ENCODE data around the gene TSSK6.

Gene TSSK6

GRCh38 chr19:19493841-19494546 is 21.4 kb downstream of the TSSK6 start:
- peaks cover 25% of the 10 kb centered on the region for H3K36me3 Mint-ChIP-seq (ENCODE audit: low read depth)
- H3K27ac Mint-ChIP-seq, result no peak overlapping the region
- no peaks in the 10 kb centered on the region for H3K9me3 Mint-ChIP-seq
- ATAC-seq, result no peak
- H3K27me3 Mint-ChIP-seq, result no peaks in the 10 kb centered on the region
- no peak overlapping the region for H3K4me3 Mint-ChIP-seq
- DNase-seq, result no peak
- H3K4me1 Mint-ChIP-seq, result peaks cover 28% of the 10 kb centered on the region

DNA sequence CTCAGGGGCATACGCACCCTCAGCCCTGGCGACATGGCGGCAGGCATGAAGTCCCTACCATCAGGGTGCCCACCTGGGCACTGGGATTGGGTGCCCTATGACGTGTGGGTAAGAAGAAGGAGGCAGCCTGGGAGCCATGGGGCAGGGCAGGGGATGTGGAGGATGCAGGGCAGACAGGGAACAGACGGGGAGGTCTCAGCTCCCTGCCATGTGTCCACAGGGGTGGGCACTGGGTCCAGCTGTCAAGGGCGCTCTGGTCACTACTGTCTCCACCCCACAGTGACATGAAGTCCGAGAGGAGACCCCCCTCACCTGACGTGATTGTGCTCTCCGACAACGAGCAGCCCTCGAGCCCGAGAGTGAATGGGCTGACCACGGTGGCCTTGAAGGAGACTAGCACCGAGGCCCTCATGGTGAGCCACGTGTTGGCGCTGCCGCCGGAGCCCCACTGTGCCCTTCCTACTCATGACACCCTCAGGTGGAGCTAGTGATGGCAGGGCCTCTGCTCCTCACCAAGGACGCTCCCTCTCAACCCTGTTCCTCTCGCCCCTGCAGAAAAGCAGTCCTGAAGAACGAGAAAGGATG is 23.2 kb downstream of the TSSK6 start:
- DNase-seq, result no peak
- Mint-ChIP-seq H3K4me1 (peaks cover 45% of the 10 kb centered on the region), H3K9me3 (no peaks in the 10 kb centered on the region), H3K36me3 (ENCODE audit: low read depth) (peaks cover 24% of the 10 kb centered on the region), H3K4me3 (no peak overlapping the region), H3K27me3 (no peaks in the 10 kb centered on the region), H3K27ac (no peak overlapping the region)
- ATAC-seq, result no peak

DNA sequence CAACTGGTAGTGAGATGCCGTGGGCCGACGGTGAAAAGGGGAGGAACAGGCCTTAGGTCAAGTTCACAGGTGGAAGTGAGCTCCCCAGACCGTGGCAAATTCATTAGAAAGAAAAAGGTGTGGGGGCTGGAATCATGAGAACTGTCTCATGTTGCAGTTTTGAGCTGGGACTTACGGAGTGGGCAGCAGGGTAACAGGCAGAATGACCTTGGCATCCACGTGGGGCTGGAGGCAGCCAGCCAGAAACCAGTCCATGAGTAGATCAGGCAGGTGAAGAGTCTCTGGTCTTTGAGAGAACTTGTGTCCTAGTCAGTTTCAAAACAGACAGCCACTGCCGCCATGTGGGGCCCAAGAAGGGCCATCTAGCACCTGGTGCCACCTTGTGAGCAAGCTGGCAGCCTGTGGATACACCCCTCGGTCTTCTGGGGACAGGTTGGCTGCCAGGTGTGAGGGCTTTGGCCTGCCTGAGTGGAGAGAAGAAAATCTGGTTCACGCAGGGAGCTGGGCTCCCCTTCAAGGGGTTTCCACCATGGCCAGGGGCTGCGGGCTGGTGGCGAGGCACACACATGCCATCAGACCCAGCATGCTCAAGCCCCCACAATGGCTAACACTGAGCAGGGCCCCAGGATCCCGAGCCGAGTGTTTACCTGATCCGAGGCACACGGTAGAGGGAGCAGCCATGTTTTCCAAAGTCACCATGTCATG is 23.9 kb downstream of the TSSK6 start:
- H3K36me3 Mint-ChIP-seq (ENCODE audit: low read depth), result peaks cover 20% of the 10 kb centered on the region
- H3K27me3 Mint-ChIP-seq, result no peaks in the 10 kb centered on the region
- DNase-seq, result no peak
- peaks cover 48% of the 10 kb centered on the region for H3K4me1 Mint-ChIP-seq
- no peak overlapping the region for H3K27ac Mint-ChIP-seq
- no peak overlapping the region for H3K4me3 Mint-ChIP-seq
- ATAC-seq, result no peak
- H3K9me3 Mint-ChIP-seq, result no peaks in the 10 kb centered on the region

- H3K27ac Mint-ChIP-seq, result peak overlapping the region; percentile 86
- ATAC-seq (no peak), DNase-seq (peak; percentile 82)
- H3K4me3 Mint-ChIP-seq, result no peak overlapping the region
- H3K36me3 Mint-ChIP-seq (ENCODE audit: low read depth), result peaks cover 18% of the 10 kb centered on the region
- H3K27me3 Mint-ChIP-seq, result no peaks in the 10 kb centered on the region
- H3K4me1 Mint-ChIP-seq, result peaks cover 58% of the 10 kb centered on the region
- no peaks in the 10 kb centered on the region for H3K9me3 Mint-ChIP-seq
These were observed 25.0 kb downstream of the TSSK6 start for GRCh38 chr19:19490214-19490968.

DNA sequence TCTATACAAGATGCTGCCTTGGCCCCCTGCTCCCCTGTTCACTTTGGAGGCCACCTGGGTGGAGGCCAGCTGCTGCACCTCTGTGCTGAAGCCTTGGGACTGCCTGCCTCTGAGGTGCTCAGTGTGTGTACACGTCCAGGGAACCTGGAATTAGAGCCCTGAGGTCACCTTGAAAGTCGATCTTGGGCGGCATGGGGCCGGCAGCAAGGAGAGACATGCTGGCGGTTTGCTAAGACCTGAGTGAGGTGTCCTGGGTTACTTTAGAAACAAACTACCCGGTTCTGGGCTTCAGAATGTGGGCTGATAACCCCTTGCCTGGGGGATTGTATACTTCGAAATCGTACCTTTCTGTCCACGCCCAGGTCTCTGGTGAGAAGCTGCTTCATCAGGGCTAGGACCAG is 25.5 kb downstream of the TSSK6 start:
- no peak for DNase-seq
- Mint-ChIP-seq H3K4me1 (peaks cover 62% of the 10 kb centered on the region), H3K27me3 (no peaks in the 10 kb centered on the region), H3K4me3 (peak overlapping the region; percentile 46), H3K9me3 (no peaks in the 10 kb centered on the region), H3K27ac (peak overlapping the region; percentile 86), H3K36me3 (ENCODE audit: low read depth) (peaks cover 18% of the 10 kb centered on the region)
- no peak for ATAC-seq

- H3K27me3 Mint-ChIP-seq, result no peaks in the 10 kb centered on the region
- DNase-seq (peak; percentile 77), ATAC-seq (peak; percentile 88)
- H3K27ac Mint-ChIP-seq, result peak overlapping the region; percentile 86
- H3K4me1 Mint-ChIP-seq, result peaks cover 57% of the 10 kb centered on the region
- H3K9me3 Mint-ChIP-seq, result no peaks in the 10 kb centered on the region
- peaks cover 18% of the 10 kb centered on the region for H3K36me3 Mint-ChIP-seq (ENCODE audit: low read depth)
- H3K4me3 Mint-ChIP-seq, result peak overlapping the region; percentile 46
These were observed 26.3 kb downstream of the TSSK6 start for GRCh38 chr19:19488875-19489690.

GRCh38 chr19:19487950-19488874 is 27.1 kb downstream of the TSSK6 start:
- no peaks in the 10 kb centered on the region for H3K27me3 Mint-ChIP-seq
- ATAC-seq (no peak), DNase-seq (no peak)
- no peaks in the 10 kb centered on the region for H3K9me3 Mint-ChIP-seq
- peaks cover 13% of the 10 kb centered on the region for H3K36me3 Mint-ChIP-seq (ENCODE audit: low read depth)
- H3K4me1 Mint-ChIP-seq, result peaks cover 56% of the 10 kb centered on the region
- H3K27ac Mint-ChIP-seq, result peak overlapping the region; percentile 86
- no peak overlapping the region for H3K4me3 Mint-ChIP-seq

DNA sequence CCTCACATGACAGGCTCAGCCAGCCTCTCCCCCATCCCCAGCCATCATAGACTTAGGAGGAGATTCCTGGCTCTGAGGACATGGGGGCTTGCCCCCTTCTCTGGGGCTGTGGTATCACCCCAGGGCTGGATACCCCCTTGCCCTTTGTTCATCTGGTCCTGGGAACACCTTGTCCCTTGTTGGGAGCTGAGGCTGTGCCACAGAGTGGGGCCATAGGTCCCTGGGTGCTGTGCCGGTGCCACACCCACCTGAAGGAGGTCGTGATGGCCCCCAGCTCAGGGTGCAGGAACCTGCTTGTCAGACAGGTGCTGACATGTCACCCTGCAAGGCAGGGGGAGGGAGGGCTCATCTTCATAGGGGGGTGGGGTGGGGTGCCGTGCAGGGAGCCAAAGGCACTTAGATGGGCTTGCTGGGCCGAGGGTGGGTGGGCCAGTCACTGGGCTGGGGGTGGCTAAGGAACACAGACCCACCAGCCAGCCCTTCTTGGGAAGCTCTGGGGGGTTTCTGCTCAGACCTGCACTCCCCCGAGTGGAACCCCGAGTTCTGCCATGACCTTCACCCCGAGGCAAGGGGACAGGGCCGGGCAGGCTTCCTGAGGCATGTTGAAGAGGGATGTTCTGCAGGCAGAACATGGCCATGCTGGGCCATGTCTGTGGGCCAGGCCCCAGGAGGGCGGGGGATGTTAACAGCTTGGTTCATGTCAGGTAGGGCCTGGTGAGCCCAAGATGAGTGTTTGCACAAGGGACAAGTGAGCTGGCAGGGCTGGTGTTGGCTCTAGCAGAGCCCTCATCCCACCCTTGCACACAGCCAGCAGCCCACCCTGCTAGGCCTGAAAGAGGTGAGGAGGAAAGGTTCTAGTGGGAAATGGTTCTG is 28.0 kb downstream of the TSSK6 start:
- Mint-ChIP-seq H3K36me3 (ENCODE audit: low read depth) (peaks cover 14% of the 10 kb centered on the region), H3K27me3 (no peaks in the 10 kb centered on the region), H3K9me3 (no peaks in the 10 kb centered on the region), H3K27ac (peak overlapping the region; percentile 86), H3K4me1 (peaks cover 62% of the 10 kb centered on the region), H3K4me3 (no peak overlapping the region)
- ATAC-seq (no peak), DNase-seq (no peak)

DNA sequence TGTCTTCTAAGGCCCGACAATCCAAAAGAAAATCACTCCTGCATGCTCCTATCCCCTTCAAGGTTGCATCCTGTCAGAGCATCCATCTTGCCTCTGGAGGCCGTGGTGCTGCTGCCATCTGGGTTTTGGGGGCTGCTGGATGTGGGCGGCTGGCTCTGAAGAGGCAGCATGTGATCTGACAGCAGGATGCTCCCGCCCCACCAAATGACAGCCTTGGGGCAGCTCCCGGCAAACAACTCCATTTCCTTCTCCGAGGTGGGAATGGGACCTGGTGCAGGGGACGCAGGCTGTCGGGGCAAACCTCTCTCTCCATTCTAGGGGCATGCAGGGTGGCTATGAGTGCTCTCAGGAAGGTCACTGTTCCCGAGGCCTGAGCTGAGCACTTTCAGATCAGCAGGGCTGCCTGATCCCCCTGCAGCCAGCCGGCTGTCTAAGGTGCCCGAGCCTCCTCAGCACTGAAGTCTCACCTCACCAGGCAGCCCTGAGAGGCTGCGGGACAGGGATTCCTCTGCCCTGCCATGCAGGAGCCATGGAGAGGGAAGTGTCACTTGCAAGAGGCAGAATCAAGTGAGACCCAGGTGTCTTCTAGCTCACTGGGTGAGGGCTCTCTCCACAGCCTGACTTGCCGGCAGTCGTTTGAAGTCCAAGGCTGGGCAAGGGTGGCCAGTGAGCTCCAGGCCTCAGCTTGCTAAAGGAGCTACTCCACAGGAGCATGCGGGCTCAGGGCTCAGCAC is 28.8 kb downstream of the TSSK6 start:
- no peak overlapping the region for H3K4me3 Mint-ChIP-seq
- no peaks in the 10 kb centered on the region for H3K27me3 Mint-ChIP-seq
- ATAC-seq (no peak), DNase-seq (no peak)
- peaks cover 64% of the 10 kb centered on the region for H3K4me1 Mint-ChIP-seq
- H3K9me3 Mint-ChIP-seq, result no peaks in the 10 kb centered on the region
- H3K27ac Mint-ChIP-seq, result peak overlapping the region; percentile 35
- H3K36me3 Mint-ChIP-seq (ENCODE audit: low read depth), result peaks cover 14% of the 10 kb centered on the region

DNA sequence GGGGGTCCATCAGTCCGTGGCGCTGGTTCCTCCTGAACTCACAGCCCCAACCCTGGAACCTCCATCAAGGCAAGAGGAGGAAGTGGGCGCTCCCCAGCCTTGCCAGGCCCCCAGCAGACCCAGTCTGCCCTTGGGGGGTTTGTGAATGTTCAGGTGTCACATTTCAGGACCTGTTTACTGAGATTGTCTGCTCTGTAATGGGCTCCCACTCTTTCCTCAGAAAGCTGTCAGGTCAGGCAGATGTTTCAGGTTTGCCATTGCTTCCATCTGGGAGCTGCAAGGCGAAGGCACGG is 29.4 kb downstream of the TSSK6 start:
- no peak for ATAC-seq
- no peaks in the 10 kb centered on the region for H3K27me3 Mint-ChIP-seq
- H3K27ac Mint-ChIP-seq, result peak overlapping the region; percentile 46
- H3K36me3 Mint-ChIP-seq (ENCODE audit: low read depth), result peaks cover 14% of the 10 kb centered on the region
- no peaks in the 10 kb centered on the region for H3K9me3 Mint-ChIP-seq
- peaks cover 67% of the 10 kb centered on the region for H3K4me1 Mint-ChIP-seq
- no peak overlapping the region for H3K4me3 Mint-ChIP-seq
- DNase-seq, result no peak

DNA sequence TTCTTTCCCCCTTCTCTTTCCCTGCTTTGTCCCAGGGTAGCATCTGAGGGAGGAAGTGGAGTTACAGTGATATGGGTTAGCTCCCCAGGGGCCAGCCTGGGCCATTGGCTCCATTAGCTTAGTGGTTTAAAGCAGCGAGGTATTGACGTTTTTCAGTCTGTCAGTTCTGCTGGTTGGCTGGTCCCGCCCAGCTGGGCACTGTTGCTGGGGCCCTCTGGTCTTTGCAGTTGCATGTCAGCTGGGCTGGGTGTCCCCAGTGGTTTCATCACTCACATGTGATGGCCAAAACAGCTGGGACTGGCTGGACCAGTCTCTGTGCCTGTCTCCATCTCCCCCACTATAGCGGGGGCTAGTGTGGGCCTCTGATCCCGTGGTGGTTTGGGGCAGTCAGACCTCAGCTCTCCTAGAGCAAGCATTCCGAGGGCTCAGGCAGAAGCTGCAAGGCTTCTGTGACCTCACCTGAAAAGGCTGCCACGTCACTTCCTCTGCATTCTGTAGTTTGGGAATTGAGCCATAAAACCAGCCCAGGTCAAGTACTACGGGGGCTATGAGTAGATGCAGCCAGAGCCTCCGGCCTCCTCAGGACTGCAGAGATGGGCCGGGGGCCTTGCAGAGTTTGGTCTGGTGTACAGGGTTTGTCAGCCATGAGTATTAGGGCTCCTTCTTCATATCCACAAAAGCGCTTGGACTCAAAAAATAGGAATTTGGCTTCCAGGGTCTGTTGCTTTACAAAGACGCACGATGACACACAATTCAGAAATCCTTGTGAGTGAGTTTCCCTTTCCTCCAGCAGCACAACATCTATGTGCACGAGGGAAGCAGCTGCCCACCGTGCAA is 30.0 kb downstream of the TSSK6 start:
- H3K4me1 Mint-ChIP-seq, result peaks cover 70% of the 10 kb centered on the region
- H3K4me3 Mint-ChIP-seq, result no peak overlapping the region
- peak overlapping the region; percentile 46 for H3K27ac Mint-ChIP-seq
- peaks cover 11% of the 10 kb centered on the region for H3K36me3 Mint-ChIP-seq (ENCODE audit: low read depth)
- ATAC-seq, result no peak
- H3K27me3 Mint-ChIP-seq, result no peaks in the 10 kb centered on the region
- DNase-seq, result no peak
- no peaks in the 10 kb centered on the region for H3K9me3 Mint-ChIP-seq

Data from activated naive CD8-positive, alpha-beta T cell treated with anti-CD3 and anti-CD28 coated beads, Interleukin-2, amount 50 U/mL, for 24 hours (primary cell).